ENCODE data around the gene DUSP7. TPM values are rescaled to one million over a fixed set of nuclear protein-coding genes. Genes with fewer than 3 reads are reported as not detected.

The DUSP7 gene
- total and polyA plus RNA-seq, 2 donors (not counting 3 experiments of a cell fraction or from before 2014, with no cell fraction given), result 29.2 to 37.7 TPM

GRCh38 chr3:52095990-52096775, 39.8 kb upstream of the DUSP7 start:
- no peak for DNase-seq (ENCODE audit: low read depth, low spot score)
- no peak for FAIRE-seq

More at GRCh38 chr3:52095990-52096775, 39.8 kb upstream of the DUSP7 start:
- no TSS peak for BruUV-seq (replicated peaks)
- H3K9ac ChIP-seq (replicated peaks; ENCODE audit: extremely low read depth, insufficient read depth, low read length), result no peak overlapping the region
- TF ChIP-seq FOS (IDR thresholded peaks at IDR 0.05; ENCODE audit: borderline replicate concordance, insufficient read depth, low read length) (no peak), GATA2 (IDR thresholded peaks at IDR 0.05; ENCODE audit: insufficient read depth, insufficient read length, low read depth, low read length) (no peak), JUN (IDR thresholded peaks at IDR 0.05; ENCODE audit: borderline replicate concordance, insufficient read depth, insufficient read length, low read depth) (no peak), POLR2AphosphoS5 (IDR thresholded peaks at IDR 0.05; ENCODE audit: insufficient read depth, low read depth, low read length) (no peak), CTCF (IDR thresholded peaks at IDR 0.05; ENCODE audit: extremely low read depth in 1 of 2, insufficient read depth in 1 of 2, low read depth in 1 of 2, low read length in 2 of 2) (no peak), EZH2 (IDR thresholded peaks at IDR 0.05; ENCODE audit: borderline replicate concordance, low read depth, low read length, severe bottlenecking) (no peak)
- H3K9me1 ChIP-seq (replicated peaks; ENCODE audit: control insufficient read depth, extremely low read depth, insufficient read depth, low read length), result no peaks in the 10 kb centered on the region
- no peak overlapping the region for H3K4me3 ChIP-seq (replicated peaks in 1 of 3; ENCODE audit: insufficient read depth in 1 of 3, low read depth in 1 of 3, low read length in 3 of 3)
- ChIA-PET CTCF (interaction anchor here (1.0 to 1.2 kb wide), 2 partner anchors 13 to 39 kb away, joined by 3 read pairs; partner anchors contain the start of gene DUSP7), POLR2A (no interaction called here)
- no peaks in the 10 kb centered on the region for H3K79me2 ChIP-seq (ENCODE audit: control insufficient read depth, insufficient read depth, low read length)
- intact Hi-C loops (cut with micrococcal nuclease), result no loop called here
- no peaks in the 10 kb centered on the region for H3K9me3 ChIP-seq (replicated peaks; ENCODE audit: control insufficient read depth, insufficient read depth, low read length)
- no peaks in the 10 kb centered on the region for H3K27me3 ChIP-seq (ENCODE audit: control insufficient read depth in 2 of 2, insufficient read depth in 2 of 2, low read length in 2 of 2)
- peaks cover 11% of the 10 kb centered on the region for H3K4me1 ChIP-seq (ENCODE audit: control insufficient read depth, extremely low read depth, insufficient read depth, low read length)
- no peaks in the 10 kb centered on the region for H4K20me1 ChIP-seq (replicated peaks; ENCODE audit: control insufficient read depth, extremely low read depth, insufficient read depth, low read length)
- no peak overlapping the region for H2AFZ ChIP-seq (ENCODE audit: low read depth, low read length)
- no peak overlapping the region for H3K4me2 ChIP-seq (ENCODE audit: insufficient read depth, low read length)
- dilution Hi-C loops (cut with MboI; ENCODE audit: extremely low pct_ligation_motif_present, low sequenced_read_pairs), result no loop called here
- H3K27ac ChIP-seq (ENCODE audit: insufficient read depth, low read depth, low read length), result no peak overlapping the region
- H3K36me3 ChIP-seq (ENCODE audit: control insufficient read depth in 2 of 2, extremely low read depth in 1 of 2, insufficient read depth in 2 of 2, low read length in 2 of 2), result no peaks in the 10 kb centered on the region
